GM19438 (cell line): Measurements from ENCODE around the gene SCNN1G.

Experiments used
- ATAC-seq: cut with Tn5 transposase; IDR thresholded peaks from one replicate; pipeline ENCODE4 v1.9.1; 2021; ENCODE audit warnings: low read depth; ENCODE audit not compliant: unreplicated experiment

The SCNN1G gene

DNA sequence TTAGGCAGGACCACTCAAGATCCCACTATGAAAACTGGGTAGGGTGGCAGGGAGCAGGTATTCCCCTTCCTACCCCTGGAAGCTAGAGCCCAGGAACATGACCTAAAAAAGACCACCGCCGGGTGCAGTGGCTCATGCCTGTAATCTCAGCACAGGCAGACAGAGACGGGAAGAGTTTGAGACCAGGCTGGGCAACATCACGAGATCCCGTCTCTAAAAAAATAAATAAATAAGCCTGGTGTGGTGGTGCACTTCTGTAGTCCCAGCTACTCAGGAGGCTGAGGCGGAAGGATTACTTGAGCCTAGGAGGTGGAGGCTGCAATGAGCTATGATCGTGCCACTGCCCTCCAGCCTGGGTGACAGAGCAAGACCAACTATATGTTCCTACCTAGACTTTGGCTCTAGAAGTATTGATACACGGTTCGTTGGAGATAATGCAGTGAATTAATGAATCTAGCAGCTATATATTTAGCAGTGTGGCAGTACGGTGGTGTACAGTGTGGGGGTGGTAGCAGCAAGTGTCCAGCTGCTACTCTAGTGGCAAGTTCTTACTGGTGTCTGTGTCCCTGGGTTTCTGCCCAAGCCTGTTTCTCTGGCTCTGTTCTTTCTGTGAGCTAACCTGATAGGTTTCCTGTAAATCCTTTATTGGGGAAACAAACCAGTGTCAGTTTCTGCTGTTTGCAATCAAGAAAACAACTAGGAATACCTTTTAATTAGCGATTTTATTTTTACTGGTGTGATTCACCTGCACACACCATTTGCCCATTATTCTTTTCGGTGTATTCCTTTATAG lies 30.0 kb upstream of the SCNN1G start:
- ATAC-seq = no peak

DNA sequence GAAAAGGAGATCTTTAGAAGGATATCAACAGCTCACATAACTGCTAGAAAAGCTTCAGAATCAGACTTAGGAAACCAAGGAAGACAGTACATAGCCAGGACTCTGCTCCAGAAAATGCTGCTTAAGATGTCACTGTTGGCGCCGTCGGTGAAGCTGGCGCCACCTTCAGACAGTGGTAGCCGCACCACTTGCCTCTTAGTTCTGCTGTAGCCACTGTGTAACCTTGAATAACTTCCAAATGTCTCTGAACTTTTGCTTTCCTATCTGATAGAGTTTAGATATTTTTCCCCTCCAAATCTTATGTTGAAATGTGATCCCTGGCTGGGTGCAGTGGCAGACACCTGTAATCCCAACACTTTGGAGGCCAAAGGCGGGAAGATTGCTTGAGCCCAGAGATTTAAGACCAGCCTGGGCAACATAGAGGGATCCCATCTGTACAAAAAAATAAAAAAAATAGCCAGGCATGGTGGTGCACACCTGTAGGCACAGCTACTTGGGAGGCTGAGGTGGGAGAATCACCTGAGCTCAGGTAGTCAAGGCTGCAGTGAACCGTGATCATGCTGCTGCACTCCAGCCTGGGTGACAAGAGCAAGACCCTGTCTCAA lies 27.0 kb upstream of the SCNN1G start:
- ATAC-seq = no peak

DNA sequence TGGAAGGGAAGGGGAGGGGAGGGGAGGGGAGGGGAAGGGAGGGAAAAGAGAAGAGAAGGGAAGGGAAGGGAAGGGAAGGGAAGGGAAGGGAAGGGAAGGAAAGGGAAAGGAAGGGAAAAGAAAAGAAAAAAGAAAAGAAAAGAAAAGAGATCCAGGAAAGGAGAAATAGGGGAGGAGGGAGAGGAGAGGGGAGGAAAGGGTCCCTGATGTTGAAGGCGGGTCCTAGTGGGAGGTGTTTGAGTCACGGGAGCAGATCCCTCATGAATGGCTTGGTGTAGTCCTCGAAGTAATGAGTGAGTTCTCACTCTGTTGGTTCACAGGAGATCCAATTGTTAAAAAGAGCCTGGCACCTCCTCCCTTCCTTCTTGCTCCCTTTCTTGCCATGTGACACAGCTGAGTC lies 26.4 kb upstream of the SCNN1G start:
- ATAC-seq = no peak

DNA sequence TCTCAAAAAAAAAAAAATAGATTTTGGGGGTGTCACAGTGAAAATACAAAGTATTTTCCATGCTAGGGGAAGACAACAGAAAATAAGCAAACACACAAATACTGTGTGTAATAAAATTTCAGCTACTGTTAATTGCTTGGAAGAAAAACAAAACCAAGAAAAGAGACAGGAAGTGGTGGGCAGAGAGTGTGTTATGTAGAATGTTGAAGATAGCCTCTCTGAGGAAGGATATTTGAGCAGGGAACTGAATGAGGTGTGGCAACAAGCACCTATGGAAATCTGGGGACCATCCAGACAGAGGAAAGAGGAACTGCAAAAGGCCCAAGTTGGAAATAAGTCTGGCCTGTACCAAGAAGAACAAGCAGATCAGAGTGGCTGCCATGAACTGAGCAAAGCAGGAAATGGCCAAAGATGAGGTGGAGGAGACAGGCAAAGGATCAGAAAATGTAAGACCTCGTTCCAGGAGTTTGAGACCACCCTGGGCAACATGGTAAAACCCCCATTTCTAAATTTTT lies 25.5 kb upstream of the SCNN1G start:
- no peak for ATAC-seq

DNA sequence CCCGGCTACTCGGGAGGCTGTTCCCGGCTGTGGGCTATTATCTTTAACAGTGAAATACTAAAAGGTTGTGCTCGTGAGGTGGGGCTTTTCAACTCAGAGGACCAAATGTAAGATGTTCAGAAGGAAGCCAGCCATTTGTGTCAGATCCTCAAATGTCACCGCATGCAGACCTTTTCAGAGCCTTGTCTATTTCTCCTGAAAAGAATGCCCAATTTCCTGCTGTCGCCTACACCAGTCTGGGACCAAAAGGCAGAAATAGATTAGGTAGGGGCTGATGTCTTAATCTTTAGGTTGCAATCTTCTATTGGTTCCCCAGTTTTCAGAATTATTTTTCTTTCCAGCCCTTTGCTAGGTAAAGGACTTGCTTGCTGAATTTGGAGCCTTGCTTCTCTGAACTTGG lies 24.4 kb upstream of the SCNN1G start:
- no peak for ATAC-seq

DNA sequence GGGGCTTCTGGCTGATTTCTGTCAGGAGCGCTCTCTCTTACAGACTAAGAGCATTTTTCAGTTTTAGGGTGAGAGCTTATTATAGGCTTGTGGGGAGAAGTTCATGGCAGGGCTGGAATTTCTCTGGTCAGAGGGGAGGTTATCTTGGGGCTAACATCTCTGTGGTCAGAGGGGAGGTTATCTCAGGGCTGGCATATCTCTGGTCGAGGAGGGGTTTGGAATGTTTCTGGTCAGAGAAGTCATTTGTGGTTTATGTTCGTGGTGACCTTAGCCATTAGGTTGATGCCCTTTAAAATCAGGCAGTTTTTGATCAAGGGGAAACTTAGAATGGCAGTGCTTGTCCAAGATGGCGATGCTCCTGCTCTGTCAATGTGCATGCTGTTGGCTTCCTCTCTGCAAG lies 22.5 kb upstream of the SCNN1G start:
- no peak for ATAC-seq

DNA sequence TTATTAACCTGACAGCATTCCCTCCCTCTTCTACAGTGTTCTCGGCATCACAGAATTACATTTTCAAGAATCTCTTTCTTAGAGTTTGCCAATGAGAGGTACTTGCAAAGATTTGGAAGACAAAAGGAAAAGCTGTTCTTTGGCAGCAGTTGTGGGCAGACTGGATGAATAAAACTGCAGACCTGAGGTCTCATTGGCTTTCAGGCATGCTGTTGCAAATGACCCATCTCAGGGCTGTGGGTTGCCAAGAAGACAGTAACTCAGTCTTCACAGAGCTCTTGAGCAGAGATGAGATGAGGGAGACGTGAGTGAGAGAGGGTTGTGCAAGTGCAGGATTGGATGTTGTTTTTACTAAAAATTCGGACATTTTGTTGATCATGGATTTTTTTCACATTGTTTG lies 22.0 kb upstream of the SCNN1G start:
- ATAC-seq = no peak

DNA sequence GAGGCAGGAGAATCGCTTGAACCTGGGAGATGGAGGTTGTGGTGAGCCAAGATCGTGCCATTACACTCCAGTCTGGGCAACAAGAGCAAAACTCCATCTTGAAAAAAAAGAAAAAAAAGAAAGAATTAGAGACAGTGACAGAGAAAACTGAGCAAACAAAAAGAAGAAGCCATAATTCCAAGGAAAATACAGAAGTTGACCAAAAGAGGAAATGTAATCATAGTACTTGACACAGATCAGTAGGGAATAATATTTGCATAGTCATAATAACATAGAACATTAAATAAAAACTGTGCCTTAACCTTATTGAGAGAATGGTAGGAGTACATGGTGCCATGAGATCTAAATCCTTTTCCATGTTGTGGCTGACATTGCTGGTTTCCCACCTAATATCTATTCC lies 18.6 kb upstream of the SCNN1G start:
- ATAC-seq = no peak

DNA sequence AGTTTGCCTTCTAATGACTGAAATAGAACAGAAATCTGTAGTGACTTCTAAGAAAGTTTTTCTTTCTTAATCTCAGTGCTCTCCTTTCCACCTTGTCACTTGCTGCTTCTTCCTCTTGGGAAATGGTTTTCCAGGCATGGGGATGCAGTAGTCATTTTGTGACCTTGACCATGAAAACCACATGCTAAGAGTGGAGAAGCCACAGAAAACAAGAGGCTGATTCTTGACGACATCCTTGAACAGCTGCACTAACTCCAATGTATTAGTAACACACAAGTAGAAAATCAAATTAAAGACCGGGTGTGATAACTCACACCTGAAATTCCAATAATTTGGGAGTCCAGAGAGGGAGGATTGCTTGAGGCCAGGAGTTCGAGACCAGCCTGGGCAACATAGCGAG lies 17.8 kb upstream of the SCNN1G start:
- no peak for ATAC-seq

DNA sequence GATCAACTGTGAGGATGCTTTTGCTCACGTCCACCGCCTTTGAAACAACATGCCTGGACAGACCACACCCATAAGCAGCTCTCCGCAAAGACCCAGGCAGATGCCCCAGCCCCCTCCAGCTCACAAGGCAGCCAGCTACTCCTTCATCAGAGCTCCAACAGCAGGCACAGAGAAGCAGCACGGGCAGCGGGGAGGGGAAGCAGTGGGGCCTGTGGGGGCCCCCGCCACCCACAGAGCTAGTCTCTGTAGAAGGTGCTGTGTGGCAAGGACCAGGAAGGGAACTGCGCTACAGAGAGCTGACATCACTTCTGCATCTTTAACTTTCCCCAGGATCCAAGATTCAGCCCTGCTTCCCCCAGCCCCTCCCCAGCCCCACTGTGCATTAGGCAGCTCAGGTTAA lies 10.0 kb upstream of the SCNN1G start:
- no peak for ATAC-seq

DNA sequence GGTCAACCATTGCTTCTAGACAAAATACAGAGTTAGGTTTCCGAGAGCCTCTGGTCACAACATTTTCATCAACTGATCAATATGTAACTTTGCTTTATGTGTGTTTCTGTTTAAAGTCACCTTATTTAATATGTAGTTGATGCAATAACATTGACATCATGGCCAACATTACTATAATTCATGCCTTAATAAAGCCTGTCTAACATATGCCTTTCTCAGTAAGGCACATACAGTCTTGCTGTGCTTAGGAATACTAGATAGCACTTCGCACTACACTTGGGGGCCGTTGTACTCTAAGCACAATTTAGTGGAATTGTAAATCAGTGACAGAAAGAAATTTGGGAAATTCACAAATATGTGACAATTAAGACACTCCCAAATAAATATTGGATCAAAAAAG lies 9.6 kb upstream of the SCNN1G start:
- no peak for ATAC-seq

DNA sequence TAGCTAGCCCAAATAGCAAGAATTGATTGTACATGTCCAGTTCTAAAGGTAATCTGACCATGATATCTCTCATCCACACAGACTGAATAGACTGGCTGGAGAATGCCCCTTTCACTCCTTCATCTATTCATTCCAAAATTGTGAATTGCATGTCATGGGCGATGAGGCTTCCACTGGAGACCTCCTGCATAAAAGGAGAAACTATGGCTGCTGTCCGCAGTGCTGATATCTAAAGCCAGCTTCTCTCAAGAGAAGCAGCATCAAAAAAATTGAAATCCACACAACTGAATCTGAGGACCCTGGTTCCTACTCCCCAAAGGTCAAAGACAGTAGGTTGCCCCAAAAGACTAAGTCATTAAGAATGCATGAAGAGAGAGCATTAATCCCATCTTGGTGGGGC lies 7.9 kb upstream of the SCNN1G start:
- no peak for ATAC-seq

DNA sequence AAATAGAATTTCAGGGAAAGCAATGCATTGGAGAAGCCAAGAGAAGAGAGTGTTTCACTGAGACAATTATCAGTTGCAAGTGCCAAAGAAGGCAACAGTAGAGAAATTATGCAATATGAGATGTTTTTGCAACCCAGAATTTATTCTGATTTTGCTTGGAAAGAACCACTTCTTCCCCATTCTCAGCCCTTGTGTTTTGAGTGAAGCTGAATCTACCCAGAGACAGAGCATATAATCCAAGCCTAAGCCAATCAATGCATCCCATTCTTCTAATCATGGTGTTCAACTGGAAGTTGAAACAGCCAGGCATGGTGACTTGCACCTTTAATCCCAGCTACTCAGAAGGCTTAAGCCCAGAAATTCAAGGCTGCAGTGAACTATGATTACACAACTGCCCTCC lies 6.9 kb upstream of the SCNN1G start:
- ATAC-seq = no peak

DNA sequence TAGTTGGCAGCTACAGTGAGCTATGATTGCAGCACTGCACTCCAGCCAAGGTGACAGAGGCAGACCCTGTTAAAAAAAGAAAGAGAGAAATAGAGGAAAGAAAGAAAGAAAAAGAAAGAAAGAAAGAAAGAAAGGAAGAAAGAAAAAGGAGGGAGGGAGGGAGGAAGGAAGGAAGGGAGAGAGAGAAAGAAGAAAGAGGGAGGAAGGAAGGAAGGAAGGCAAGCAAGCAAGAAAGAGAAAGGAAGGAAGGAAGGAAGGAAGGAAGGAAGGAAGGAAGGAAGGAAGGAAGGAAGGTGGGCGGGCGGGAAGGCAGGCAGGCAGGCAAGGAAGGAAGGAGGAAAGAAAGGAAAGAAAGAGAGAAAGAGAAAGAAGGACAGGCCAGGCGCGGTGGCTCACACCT lies 1.0 kb upstream of the SCNN1G start:
- ATAC-seq = no peak

DNA sequence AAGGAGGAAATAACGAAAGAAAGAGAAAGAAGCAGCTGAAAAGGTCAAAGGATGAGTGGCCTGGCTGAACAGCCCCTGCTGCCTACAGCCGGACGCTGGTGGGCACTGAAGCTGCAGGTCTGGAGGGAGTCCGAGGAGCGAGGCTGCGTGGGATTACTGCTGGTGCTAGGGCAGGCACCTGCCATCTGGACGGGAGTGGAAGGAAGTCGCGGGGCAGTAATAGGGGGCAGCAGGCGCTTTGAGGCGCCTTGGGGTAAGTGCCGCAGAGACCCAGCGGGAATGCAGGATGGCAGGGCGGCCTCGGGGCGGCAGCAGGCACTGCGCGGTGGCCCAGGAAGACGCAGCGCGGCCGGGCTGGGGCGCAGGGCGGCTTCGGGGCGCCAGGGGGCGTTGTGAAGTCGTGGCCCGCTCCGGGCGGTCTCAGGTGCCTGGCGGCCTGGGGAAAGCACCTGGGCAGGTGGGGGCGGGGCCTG lies 303 bp upstream of the SCNN1G start:
- ATAC-seq = no peak

DNA sequence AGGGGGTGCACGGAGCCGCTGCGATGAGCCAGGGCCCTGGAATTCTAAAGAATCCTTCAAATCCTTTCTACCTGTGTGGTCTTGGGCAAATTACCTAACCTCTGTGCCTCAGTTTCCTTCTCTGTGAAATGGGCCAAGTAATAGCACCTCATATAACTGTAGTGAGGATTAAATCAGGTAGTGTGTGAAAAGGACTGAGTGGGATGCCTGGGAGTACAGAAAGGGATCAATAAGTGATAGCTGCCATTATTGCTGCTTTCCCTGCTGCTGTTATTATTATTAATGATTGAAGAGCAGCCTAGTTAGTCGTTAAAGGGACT lies 958 bp downstream of the SCNN1G start:
- ATAC-seq = no peak

DNA sequence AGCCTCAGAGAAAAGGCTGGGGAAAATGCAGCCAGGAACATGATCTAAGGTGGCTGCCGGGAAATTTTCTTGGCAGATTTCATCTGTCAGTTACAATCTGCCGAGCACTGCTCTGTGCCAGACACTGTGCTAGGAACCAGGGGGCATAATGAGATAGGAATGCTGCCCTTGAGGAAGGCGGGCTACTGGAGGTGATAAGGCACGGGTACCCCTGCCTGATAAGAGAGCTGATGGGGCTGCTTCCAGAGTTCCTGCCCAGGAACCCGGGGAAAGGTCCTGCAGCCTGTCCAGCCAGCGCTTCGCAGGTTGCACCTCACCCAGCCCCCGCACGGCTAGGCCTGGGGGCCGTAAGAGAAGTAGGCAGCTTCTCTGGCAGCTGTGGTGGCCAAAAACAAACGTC lies 3.1 kb downstream of the SCNN1G start:
- no peak for ATAC-seq

DNA sequence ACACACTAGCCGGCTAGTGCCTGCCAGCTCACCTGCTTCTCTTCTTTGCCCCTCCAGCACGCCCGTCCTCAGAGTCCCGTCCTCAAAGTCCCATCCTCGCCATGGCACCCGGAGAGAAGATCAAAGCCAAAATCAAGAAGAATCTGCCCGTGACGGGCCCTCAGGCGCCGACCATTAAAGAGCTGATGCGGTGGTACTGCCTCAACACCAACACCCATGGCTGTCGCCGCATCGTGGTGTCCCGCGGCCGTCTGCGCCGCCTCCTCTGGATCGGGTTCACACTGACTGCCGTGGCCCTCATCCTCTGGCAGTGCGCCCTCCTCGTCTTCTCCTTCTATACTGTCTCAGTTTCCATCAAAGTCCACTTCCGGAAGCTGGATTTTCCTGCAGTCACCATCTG lies 3.6 kb downstream of the SCNN1G start:
- no peak for ATAC-seq

DNA sequence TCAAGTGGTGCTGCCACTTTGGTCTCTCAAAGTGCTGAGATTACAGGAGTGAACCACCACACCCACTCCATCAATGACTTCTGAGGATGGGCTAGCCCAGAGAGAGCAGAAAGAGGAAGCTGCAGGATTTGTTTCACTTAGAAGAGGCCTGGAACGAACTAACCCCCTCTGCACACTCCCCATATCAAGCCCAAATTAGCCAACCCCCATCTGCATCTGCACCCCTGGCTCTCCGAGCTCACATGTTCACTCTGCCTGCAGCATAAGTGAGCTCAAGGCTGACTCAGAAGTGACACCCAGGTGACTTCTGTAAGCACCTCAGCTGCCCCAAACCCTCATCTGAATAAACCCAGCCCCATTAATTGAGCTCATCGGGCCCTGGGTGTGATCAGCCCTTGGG lies 4.8 kb downstream of the SCNN1G start:
- no peak for ATAC-seq

DNA sequence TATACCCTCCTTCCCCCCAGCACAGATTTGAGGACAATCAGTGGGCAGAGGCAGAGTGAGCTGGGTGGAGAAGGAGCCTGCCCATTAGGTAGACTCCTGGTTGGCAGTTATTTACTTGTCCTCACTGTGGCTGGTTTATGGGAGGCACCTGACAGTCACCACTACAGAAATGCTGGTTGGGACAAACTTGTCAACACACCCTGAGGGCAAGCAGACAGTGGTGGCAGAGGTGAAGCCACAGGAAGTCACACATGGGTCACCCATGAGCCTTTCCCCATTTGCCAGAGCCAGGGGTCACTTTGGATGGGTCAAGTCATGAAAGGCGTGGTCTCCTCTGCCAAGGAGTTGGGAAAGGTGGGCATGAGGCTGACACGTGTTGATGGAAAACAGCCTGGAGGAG lies 6.4 kb downstream of the SCNN1G start:
- no peak for ATAC-seq

DNA sequence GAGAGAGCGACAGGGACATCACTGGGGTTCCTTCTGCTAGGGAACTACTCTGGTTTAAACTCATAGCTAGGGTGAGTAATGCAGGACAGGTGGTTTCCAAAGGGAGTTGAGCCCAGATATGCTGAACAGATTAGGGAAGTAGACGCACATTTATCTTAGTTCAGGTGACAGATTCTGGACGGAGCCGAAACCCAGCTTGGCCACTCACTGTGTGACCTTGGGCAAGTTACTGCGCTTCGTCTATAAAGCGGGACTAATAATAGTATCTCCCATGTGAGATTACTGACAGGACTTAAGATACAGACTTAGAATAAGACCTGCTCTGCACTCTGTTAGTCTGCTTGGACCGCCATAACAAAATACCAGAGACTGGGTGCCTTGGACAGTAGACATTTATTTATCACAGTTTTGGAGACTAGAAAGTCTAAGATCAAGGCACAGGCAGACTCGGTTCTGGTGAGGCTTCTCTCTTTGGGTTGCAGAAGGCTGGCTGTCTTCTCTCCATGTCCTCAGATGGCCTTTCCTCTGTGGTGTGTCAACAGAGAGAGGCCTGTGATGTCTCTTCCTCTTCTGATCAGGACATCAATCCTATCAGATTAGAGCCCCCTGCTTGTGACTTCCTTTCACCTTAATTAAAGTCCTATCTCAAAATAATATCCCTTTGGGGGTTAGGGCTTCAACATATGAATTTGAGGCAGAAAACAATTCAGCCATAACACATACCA lies 12.1 kb downstream of the SCNN1G start:
- no peak for ATAC-seq
